Suprapubic skin (tissue), 4 donors: ENCODE results near the gene CD300LF.

ENCODE experiments used
- CTCF ChIP-seq, 2 donors: fragments of 200-600 bp in 1 of 2; fragments of 450-650 bp in 1 of 2; sonication (generic) in 1 of 2; IDR thresholded peaks; one replicate each; pipeline ENCODE4 v1.5.1; 2016 to 2019; ENCODE audit warnings: antibody characterized with exemption in 2 of 2, mild to moderate bottlenecking in 1 of 2, moderate library complexity in 1 of 2
- EP300 ChIP-seq: sonication (generic); formaldehyde crosslinking; IDR thresholded peaks from one replicate; pipeline ENCODE4 v1.6.1; 2017; ENCODE audit warnings: antibody characterized with exemption
- POLR2A ChIP-seq, 2 donors: fragments of 450-650 bp; IDR thresholded peaks; one replicate each; pipeline ENCODE4 v1.6.1; 2017; ENCODE audit warnings: antibody characterized with exemption in 2 of 2, mild to moderate bottlenecking in 2 of 2, moderate library complexity in 2 of 2
- POLR2AphosphoS5 ChIP-seq, 3 donors: sonication (generic); formaldehyde crosslinking; IDR thresholded peaks; one replicate each; pipeline ENCODE4 v1.6.1; 2017; ENCODE audit warnings: antibody characterized with exemption in 3 of 3

DNA sequence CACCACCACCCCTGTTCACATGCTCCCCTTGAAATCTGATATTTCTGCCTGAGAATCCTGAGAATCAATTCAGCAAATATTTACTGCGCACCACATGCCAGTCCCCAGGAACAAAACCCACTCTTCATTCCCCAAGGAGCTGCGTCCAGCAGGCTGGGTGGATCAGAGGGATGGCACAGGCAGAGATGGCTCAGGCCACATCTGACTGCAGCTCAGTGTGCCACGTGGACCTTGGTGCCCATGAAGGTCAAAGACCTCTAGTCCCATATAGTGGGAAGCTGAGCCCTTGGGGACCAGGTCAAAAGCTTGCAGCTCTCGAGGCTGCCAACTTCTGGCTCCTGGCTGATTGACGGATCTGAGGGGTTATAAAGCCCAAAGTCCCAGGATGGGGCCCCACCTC, 31.8 kb downstream of the CD300LF start:
- TF ChIP-seq CTCF (IDR thresholded peaks at IDR 0.05) (no peak), POLR2A (IDR thresholded peaks at IDR 0.05) (no peak), EP300 (no peak), POLR2AphosphoS5 (IDR thresholded peaks at IDR 0.05) (no peak)
